HEK293T (cell line): Measurements from ENCODE around the gene RAB30.

ENCODE experiments used
- ARNT ChIP-seq: fragments of 450-650 bp; IDR thresholded peaks from 2 replicates; pipeline ENCODE4 v1.6.1; 2017; ENCODE audit warnings: mild to moderate bottlenecking
- BHLHE40 ChIP-seq: fragments of 450-650 bp; IDR thresholded peaks from 2 replicates; pipeline ENCODE4 v1.6.1; 2016; ENCODE audit warnings: mild to moderate bottlenecking, moderate library complexity, borderline replicate concordance
- CTBP1 ChIP-seq: fragments of 450-650 bp; IDR thresholded peaks from 2 replicates; pipeline ENCODE4 v1.6.1; 2016; ENCODE audit warnings: borderline replicate concordance
- FOXA1 ChIP-seq: fragments of 450-650 bp; IDR thresholded peaks from 2 replicates; pipeline ENCODE4 v1.6.1; 2016; ENCODE audit warnings: mild to moderate bottlenecking
- FOXK2 ChIP-seq: fragments of 450-650 bp; IDR thresholded peaks from 2 replicates; pipeline ENCODE4 v1.6.1; 2016; ENCODE audit warnings: mild to moderate bottlenecking
- HDGF ChIP-seq: fragments of 450-650 bp; IDR thresholded peaks from 2 replicates; pipeline ENCODE4 v1.6.1; 2017; ENCODE audit warnings: antibody characterized with exemption, borderline replicate concordance
- L3MBTL2 ChIP-seq: fragments of 450-650 bp; conservative IDR thresholded peaks from 2 replicates; pipeline ENCODE4 v1.6.1; 2016; ENCODE audit warnings: mild to moderate bottlenecking
- NFRKB ChIP-seq: fragments of 450-650 bp; IDR thresholded peaks from 2 replicates; pipeline ENCODE4 v1.6.1; 2016; ENCODE audit warnings: mild to moderate bottlenecking, moderate library complexity
- PKNOX1 ChIP-seq: fragments of 450-650 bp; IDR thresholded peaks from 2 replicates; pipeline ENCODE4 v1.6.1; 2016
- SP1 ChIP-seq: fragments of 450-650 bp; IDR thresholded peaks from 2 replicates; pipeline ENCODE4 v1.6.1; 2017
- SUZ12 ChIP-seq: fragments of 450-650 bp; IDR thresholded peaks from 2 replicates; pipeline ENCODE4 v1.6.1; 2016; ENCODE audit warnings: mild to moderate bottlenecking
- TARDBP ChIP-seq: fragments of 450-650 bp; IDR thresholded peaks from 2 replicates; pipeline ENCODE4 v1.6.1; 2016
- ZNF384 ChIP-seq: fragments of 450-650 bp; IDR thresholded peaks from 2 replicates; pipeline ENCODE4 v1.6.1; 2016

GRCh38 chr11:83039566-83039965 is 32.1 kb downstream of the RAB30 start:
- no peak for TF ChIP-seq SUZ12
- no peak for TF ChIP-seq CTBP1
- no peak for TF ChIP-seq BHLHE40
- no peak for TF ChIP-seq PKNOX1
- TF ChIP-seq ZNF384 = no peak
- TF ChIP-seq FOXK2 = no peak
- TF ChIP-seq SP1 = no peak
- TF ChIP-seq NFRKB = no peak
- TF ChIP-seq HDGF = no peak
- no peak for TF ChIP-seq TARDBP
- TF ChIP-seq FOXA1 = no peak
- TF ChIP-seq L3MBTL2 = no peak
- TF ChIP-seq ARNT = no peak
